ENCODE measurements around the gene LYRM1. TPM values are rescaled to one million over a fixed set of nuclear protein-coding genes. Genes with fewer than 3 reads are reported as not detected.

LYRM1 gene
- total and polyA plus RNA-seq, 5 experiments from 2014 or later: 22.2 to 43.6 (median 34.8) TPM

Other genes starting within 250 kb of the LYRM1 start
- under 1 TPM; 0.77 to 0.99 TPM for gene ACSM1, start 203.1 kb upstream of the LYRM1 start, total RNA-seq
- gene ACSM1, start 203.1 kb upstream of the LYRM1 start, polyA plus RNA-seq: under 1 TPM in 1 of 3 donors, not detected in 2; 0.23 TPM
- 10 to 100 TPM; 82.5 to 83.3 TPM for gene THUMPD1, start 159.0 kb upstream of the LYRM1 start, total RNA-seq
- gene THUMPD1, start 159.0 kb upstream of the LYRM1 start, polyA plus RNA-seq: 10 to 100 TPM; 63.8 to 74.2 (median 69.4) TPM
- gene ACSM3, start 136.8 kb upstream of the LYRM1 start, total RNA-seq: 10 to 100 TPM; 11.2 to 15.5 TPM
- gene ACSM3, start 136.8 kb upstream of the LYRM1 start, polyA plus RNA-seq: 10 to 100 TPM in 2 of 3 donors, 1 to 10 TPM in 1; 7.9 to 15.7 (median 14.8) TPM
- gene ERI2, start 94.3 kb upstream of the LYRM1 start, total RNA-seq: 1 to 10 TPM; 2.1 to 3.8 TPM
- 1 to 10 TPM; 1.2 to 3.1 (median 1.8) TPM for gene ERI2, start 94.3 kb upstream of the LYRM1 start, polyA plus RNA-seq
- gene REXO5, start 94.2 kb upstream of the LYRM1 start, total RNA-seq: 1 to 10 TPM in 1 of 2 experiments, under 1 TPM in 1; 0.60 to 1.4 TPM
- gene REXO5, start 94.2 kb upstream of the LYRM1 start, polyA plus RNA-seq: under 1 TPM; 0.41 to 0.61 (median 0.51) TPM
- gene DCUN1D3, start 413 bp upstream of the LYRM1 start, total RNA-seq: 1 to 10 TPM; 4.2 to 6.2 TPM
- gene DCUN1D3, start 413 bp upstream of the LYRM1 start, polyA plus RNA-seq: 1 to 10 TPM in 2 of 3 donors, under 1 TPM in 1; 0.47 to 1.1 (median 1.1) TPM